Esophagus squamous epithelium (tissue), 4 donors: Measurements from ENCODE around the gene NUDT6.

Experiments
- CTCF ChIP-seq, 6 experiments: fragments of 450-650 bp in 4 of 6; fragments of 200-600 bp in 2 of 6; sonication (generic) in 2 of 6; IDR thresholded peaks; one replicate each; pipeline ENCODE4 v1.5.1; 2016 to 2019; ENCODE audit warnings: antibody characterized with exemption in 6 of 6, mild to moderate bottlenecking in 4 of 6, moderate library complexity in 4 of 6
- POLR2A ChIP-seq, 4 donors: fragments of 450-650 bp; IDR thresholded peaks; one replicate each; pipeline ENCODE4 v1.6.1; 2017; ENCODE audit warnings: antibody characterized with exemption in 4 of 4, mild to moderate bottlenecking in 4 of 4, moderate library complexity in 3 of 4

GRCh38 chr4:122900314-122900713 is 22.1 kb downstream of the NUDT6 start:
- no peak for TF ChIP-seq CTCF (IDR thresholded peaks at IDR 0.05)
- TF ChIP-seq POLR2A (IDR thresholded peaks at IDR 0.05) = no peak
